BLaER1 (cell line): ENCODE measurements around the gene FIS1.
"Not testable (repeated sequence)": the region's sequence is repeated elsewhere in the genome, so short reads cannot be mapped to it uniquely, and the experiment has no call there.

ENCODE experiments used
- H3K27ac ChIP-seq: shearing (Covaris generic); formaldehyde crosslinking; 2 replicates; pipeline ENCODE4 v1.8.1; 2022
- H3K27me3 ChIP-seq: shearing (Covaris generic); formaldehyde crosslinking; 2 replicates; pipeline ENCODE4 v1.8.1; 2022
- H3K36me3 ChIP-seq: shearing (Covaris generic); formaldehyde crosslinking; 2 replicates; pipeline ENCODE4 v1.8.1; 2022
- H3K4me1 ChIP-seq: shearing (Covaris generic); formaldehyde crosslinking; 2 replicates; pipeline ENCODE4 v1.8.1; 2022
- H3K4me2 ChIP-seq: shearing (Covaris generic); formaldehyde crosslinking; 2 replicates; pipeline ENCODE4 v1.8.1; 2022
- H3K4me3 ChIP-seq: shearing (Covaris generic); formaldehyde crosslinking; 2 replicates; pipeline ENCODE4 v1.8.1; 2022
- H3K9ac ChIP-seq: shearing (Covaris generic); formaldehyde crosslinking; 2 replicates; pipeline ENCODE4 v1.8.1; 2022
- H3K9me3 ChIP-seq: shearing (Covaris generic); formaldehyde crosslinking; 2 replicates; pipeline ENCODE4 v1.8.1; 2022
- H4K20me1 ChIP-seq: shearing (Covaris generic); formaldehyde crosslinking; 2 replicates; pipeline ENCODE4 v1.8.1; 2022
- Cebpa-rat ChIP-seq: shearing (Covaris generic); IDR thresholded peaks from 2 replicates; pipeline ENCODE4 v1.8.1; 2022

The FIS1 gene

GRCh38 chr7:101206665-101207042, 38.2 kb downstream of the FIS1 start:
- H3K27me3 ChIP-seq, result peaks cover 23% of the 10 kb centered on the region
- no peak overlapping the region for H3K4me3 ChIP-seq
- H3K9me3 ChIP-seq, result no peaks in the 10 kb centered on the region
- no peak overlapping the region for H3K4me2 ChIP-seq
- H3K36me3 ChIP-seq, result peaks cover 52% of the 10 kb centered on the region
- H4K20me1 ChIP-seq, result no peaks in the 10 kb centered on the region
- H3K4me1 ChIP-seq, result peaks cover 30% of the 10 kb centered on the region
- H3K9ac ChIP-seq, result no peak overlapping the region
- H3K27ac ChIP-seq, result no peak overlapping the region
- no peak for TF ChIP-seq Cebpa-rat

GRCh38 chr7:101205901-101206664, 38.8 kb downstream of the FIS1 start:
- Histone ChIP-seq H3K4me2 (no peak overlapping the region), H3K4me3 (no peak overlapping the region), H3K9me3 (no peaks in the 10 kb centered on the region), H3K36me3 (peaks cover 47% of the 10 kb centered on the region), H3K27ac (no peak overlapping the region), H3K27me3 (peaks cover 28% of the 10 kb centered on the region), H3K9ac (no peak overlapping the region), H3K4me1 (peaks cover 30% of the 10 kb centered on the region), H4K20me1 (no peaks in the 10 kb centered on the region)
- TF ChIP-seq Cebpa-rat, result no peak

- peak overlapping the region; percentile 78 for H3K4me2 ChIP-seq
- H3K27ac ChIP-seq, result not testable (repeated sequence)
These were observed 40.8 kb downstream of the FIS1 start for GRCh38 chr7:101203740-101204738.

GRCh38 chr7:101202603-101202918, 42.3 kb downstream of the FIS1 start:
- Histone ChIP-seq H3K4me2 (peak overlapping the region; percentile 78), H3K4me1 (peaks cover 35% of the 10 kb centered on the region), H4K20me1 (no peaks in the 10 kb centered on the region), H3K9ac (no peak overlapping the region), H3K9me3 (no peaks in the 10 kb centered on the region), H3K36me3 (peaks cover 16% of the 10 kb centered on the region), H3K27me3 (peaks cover 43% of the 10 kb centered on the region), H3K4me3 (no peak overlapping the region), H3K27ac (no peak overlapping the region)
- TF ChIP-seq Cebpa-rat, result no peak

More at GRCh38 chr7:101203740-101204738, 40.8 kb downstream of the FIS1 start:
- not testable (repeated sequence) for H3K9me3 ChIP-seq, H3K9ac ChIP-seq, H4K20me1 ChIP-seq, H3K4me3 ChIP-seq
- peaks cover 30% of the 10 kb centered on the region for H3K4me1 ChIP-seq
- peaks cover 43% of the 10 kb centered on the region for H3K27me3 ChIP-seq
- peaks cover 29% of the 10 kb centered on the region for H3K36me3 ChIP-seq

DNA sequence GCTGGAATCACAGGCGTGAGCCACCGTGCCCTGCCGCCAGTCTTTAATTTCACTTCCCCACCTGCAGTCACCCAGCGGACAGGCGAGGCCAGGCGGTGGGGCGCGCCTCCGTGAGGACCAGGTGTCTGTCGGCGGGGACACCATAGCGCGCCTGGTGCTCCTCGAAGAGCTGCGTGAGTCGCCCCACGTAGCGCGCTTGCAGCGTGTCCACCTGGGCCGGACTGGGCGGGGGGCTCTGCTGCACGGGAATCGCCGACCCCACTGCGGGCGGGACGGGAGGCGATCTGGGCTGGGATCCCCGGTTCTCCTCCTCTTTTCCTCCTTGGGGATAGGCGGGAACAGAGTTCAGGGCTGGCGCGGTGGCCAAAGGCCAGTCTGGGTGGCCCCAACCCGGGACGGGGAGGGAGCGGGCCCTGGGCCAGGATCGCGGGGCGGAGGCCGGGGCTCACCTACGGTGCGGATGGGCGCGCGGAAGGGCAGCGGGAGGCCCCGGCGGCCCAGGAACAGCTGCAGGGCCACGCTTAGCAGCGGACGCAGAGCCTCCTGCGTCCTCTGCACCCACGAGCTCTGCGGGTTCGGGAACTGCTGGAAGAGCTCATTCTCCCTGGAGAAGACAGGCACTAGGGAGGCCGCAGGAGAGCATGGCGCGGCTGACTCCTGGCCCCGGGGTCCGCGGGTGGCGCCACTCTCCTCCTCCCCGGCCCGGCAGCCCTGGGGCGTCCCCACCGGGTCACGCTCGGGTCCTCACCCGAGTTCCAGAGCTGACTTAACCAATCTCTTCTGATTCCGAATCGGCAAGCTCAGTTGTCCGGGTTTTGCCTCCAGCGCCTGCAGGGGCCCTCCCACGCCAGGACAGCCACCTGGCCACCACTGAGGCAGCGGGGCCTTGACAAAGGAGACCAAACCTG, 42.9 kb downstream of the FIS1 start:
- Histone ChIP-seq H3K27ac (no peak overlapping the region), H3K4me1 (peaks cover 36% of the 10 kb centered on the region), H4K20me1 (no peaks in the 10 kb centered on the region), H3K27me3 (peaks cover 43% of the 10 kb centered on the region), H3K4me2 (no peak overlapping the region), H3K9me3 (no peaks in the 10 kb centered on the region), H3K9ac (no peak overlapping the region), H3K4me3 (no peak overlapping the region), H3K36me3 (peaks cover 13% of the 10 kb centered on the region; the same call in 1 of the 2 replicates)
- no peak for TF ChIP-seq Cebpa-rat

- Histone ChIP-seq H3K27ac (no peak within 1 kb of the TSS), H3K9ac (no peak within 1 kb of the TSS), H3K4me3 (no peak within 1 kb of the TSS), H3K27me3 (peaks cover 43% of the 10 kb centered on the region), H4K20me1 (no peaks in the 10 kb centered on the region), H3K4me2 (no peak within 1 kb of the TSS), H3K9me3 (no peaks in the 10 kb centered on the region), H3K4me1 (peaks cover 31% of the 10 kb centered on the region), H3K36me3 (peaks cover 5% of the 10 kb centered on the region; the same call in 1 of the 2 replicates)
- no peak for TF ChIP-seq Cebpa-rat
These were observed 43.9 kb downstream of the FIS1 start, which contains the start of gene MOGAT3 for GRCh38 chr7:101200862-101201599. Gene MOGAT3 (minus strand): TSS chr7:101201036. CDS start chr7:101200854, 182 bp downstream.

DNA sequence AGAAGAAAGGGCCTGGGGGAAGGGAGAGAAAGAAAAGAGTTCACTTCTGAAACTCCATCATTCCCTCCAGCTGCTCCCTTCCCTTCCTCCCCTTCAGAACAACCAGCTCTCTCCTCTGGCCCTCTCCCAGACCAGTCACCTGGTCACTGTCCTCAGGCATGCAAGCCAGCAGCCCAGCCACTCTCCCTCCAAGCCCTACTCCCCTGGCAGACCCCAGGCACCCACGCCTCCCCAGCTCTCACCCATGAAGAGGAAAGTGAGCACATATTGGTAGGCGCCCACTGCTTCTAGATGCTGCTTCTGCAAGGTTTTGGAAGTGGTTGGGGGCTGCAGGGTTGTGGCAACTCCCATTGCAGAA, 44.4 kb downstream of the FIS1 start:
- H3K27ac ChIP-seq, result no peak overlapping the region
- no peaks in the 10 kb centered on the region for H4K20me1 ChIP-seq
- H3K9ac ChIP-seq, result no peak overlapping the region
- no peaks in the 10 kb centered on the region for H3K36me3 ChIP-seq
- H3K4me3 ChIP-seq, result no peak overlapping the region
- TF ChIP-seq Cebpa-rat, result no peak
- H3K4me2 ChIP-seq, result no peak overlapping the region
- peaks cover 26% of the 10 kb centered on the region for H3K4me1 ChIP-seq
- no peaks in the 10 kb centered on the region for H3K9me3 ChIP-seq
- peaks cover 43% of the 10 kb centered on the region for H3K27me3 ChIP-seq

DNA sequence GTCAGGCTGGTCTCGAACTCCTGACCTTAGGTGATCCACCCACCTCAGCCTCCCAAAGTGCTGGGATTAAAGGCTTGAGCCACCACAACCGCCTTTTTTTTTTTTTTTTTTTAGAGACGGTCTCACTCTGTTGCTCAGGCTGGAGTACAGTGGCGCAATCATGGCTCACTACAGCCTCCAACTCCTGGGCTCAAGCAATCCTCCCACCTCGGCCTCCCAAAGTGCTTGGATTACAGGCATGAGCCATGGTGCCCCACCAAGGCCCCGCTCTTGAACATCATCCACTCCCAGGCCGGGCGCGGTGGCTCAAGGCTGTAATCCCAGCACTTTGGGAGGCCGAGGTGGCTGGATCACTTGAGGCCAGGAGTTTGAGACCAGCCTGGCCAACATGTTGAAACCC, 45.4 kb downstream of the FIS1 start:
- not testable (repeated sequence) for H3K36me3 ChIP-seq, H3K9ac ChIP-seq, H4K20me1 ChIP-seq, H3K4me3 ChIP-seq, H3K9me3 ChIP-seq, H3K27ac ChIP-seq, H3K4me2 ChIP-seq
- peaks cover 25% of the 10 kb centered on the region for H3K4me1 ChIP-seq
- H3K27me3 ChIP-seq, result peaks cover 43% of the 10 kb centered on the region

DNA sequence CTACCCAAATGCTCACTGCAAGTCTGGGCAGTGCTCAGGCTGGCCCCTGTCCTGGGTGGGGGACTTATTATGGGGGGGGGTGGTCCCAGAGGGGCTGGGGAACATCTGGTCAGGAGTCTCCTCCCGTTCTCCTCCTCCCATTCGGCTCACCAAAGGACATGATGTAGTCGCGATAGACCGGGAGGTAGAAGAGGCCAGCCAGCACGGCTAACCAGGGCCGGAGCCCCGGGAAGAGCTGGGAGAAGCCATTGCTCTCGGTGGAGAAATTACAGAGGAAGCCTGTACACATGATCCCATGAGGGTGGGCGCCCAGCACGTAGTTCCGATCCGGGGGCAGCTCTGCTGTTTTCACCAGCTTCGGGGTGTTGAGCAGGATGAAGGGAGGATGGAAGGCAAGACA, 46.4 kb downstream of the FIS1 start:
- no peak for TF ChIP-seq Cebpa-rat
- no peak overlapping the region for H3K9ac ChIP-seq

More for the DNA sequence above, 46.4 kb downstream of the FIS1 start:
- H3K4me2 ChIP-seq, result no peak overlapping the region
- H3K4me3 ChIP-seq, result no peak overlapping the region
- peaks cover 38% of the 10 kb centered on the region for H3K27me3 ChIP-seq
- H3K4me1 ChIP-seq, result peaks cover 15% of the 10 kb centered on the region
- no peaks in the 10 kb centered on the region for H3K9me3 ChIP-seq
- no peaks in the 10 kb centered on the region for H4K20me1 ChIP-seq
- H3K36me3 ChIP-seq, result no peaks in the 10 kb centered on the region
- H3K27ac ChIP-seq, result no peak overlapping the region
